ENCODE data around the gene SDF2.
A peak's percentile ranks its signal among the peaks of the same experiment; 100 is the strongest.

GRCh38 chr17:28644787-28645575 is 16.7 kb downstream of the SDF2 start, which contains the start of gene BLTP2:
- TF ChIP-seq ZNF274 (IDR thresholded peaks at IDR 0.05; ENCODE audit: insufficient read depth, insufficient read length) (no peak), HDGF (IDR thresholded peaks at IDR 0.05) (peak; percentile 65; the same call in 1 of the 2 replicates), POLR2AphosphoS5 (IDR thresholded peaks at IDR 0.05; ENCODE audit: low read length) (peak; percentile 75; the same call in 1 of the 2 replicates), PAX8 (IDR thresholded peaks at IDR 0.05) (no peak), POLR2A (IDR thresholded peaks at IDR 0.05; ENCODE audit: low read depth, low read length) (peak; percentile 86), CBX5 (IDR thresholded peaks at IDR 0.05; ENCODE audit: low read depth) (no peak), CTCF (IDR thresholded peaks at IDR 0.05 in 2 of 3, conservative IDR thresholded peaks at IDR 0.05 in 1 of 3; ENCODE audit: control insufficient read depth in 2 of 3, extremely low read depth in 1 of 3, insufficient read depth in 1 of 3, low read depth in 3 of 3, low read length in 3 of 3) (no peak)

Measured in GM12878 (cell line).